Common myeloid progenitor, CD34-positive (primary cell): ENCODE measurements around the gene DDIAS.
"Not testable (repeated sequence)": the region's sequence is repeated elsewhere in the genome, so short reads cannot be mapped to it uniquely, and the experiment has no call there.

ENCODE experiments used
- CTCF ChIA-PET: fragments of 350-600 bp; sonication (Branson Sonifier 250); formaldehyde crosslinking; loops from one replicate; lab custom pipeline; 2021; ENCODE audit warnings: antibody characterized with exemption; lab: Charles Lee
- POLR2A ChIA-PET: fragments of 350-600 bp; sonication (Branson Sonifier 250); formaldehyde crosslinking; loops from one replicate; lab custom pipeline; 2021; ENCODE audit warnings: antibody characterized with exemption; lab: Charles Lee
- DNase-seq, 3 donors: peaks; one replicate each; pipeline versions ENCODE4 v3.0.0 to v3.0.0-alpha.2; 2013
- H3K27ac ChIP-seq, 2 experiments: 1 replicate in 1 of 2; 2 replicates in 1 of 2; pipeline ENCODE4 v1.7.0; 2013; ENCODE audit warnings: inconsistent platforms in 2 of 2, low read length in 2 of 2, mild to moderate bottlenecking in 2 of 2, low read depth in 1 of 2, moderate library complexity in 1 of 2; ENCODE audit not compliant: severe bottlenecking in 2 of 2, insufficient read depth in 1 of 2, poor library complexity in 1 of 2
- H3K27me3 ChIP-seq, 5 experiments: replicated peaks in 2 of 5; 1 replicate in 3 of 5; 2 replicates in 2 of 5; pipeline versions ENCODE4 v1.6.1 to v1.7.0; 2013; ENCODE audit warnings: low read length in 4 of 5, mild to moderate bottlenecking in 2 of 5, moderate library complexity in 2 of 5, inconsistent platforms in 1 of 5; ENCODE audit not compliant: insufficient read depth in 5 of 5, control insufficient read depth in 4 of 5
- H3K36me3 ChIP-seq, 4 experiments: 1 replicate in 2 of 4; 2 replicates in 2 of 4; pipeline versions ENCODE4 v1.6.1 to v1.7.0; 2013; ENCODE audit warnings: low read length in 3 of 4, control low read depth in 1 of 4, mild to moderate bottlenecking in 1 of 4; ENCODE audit not compliant: control insufficient read depth in 4 of 4, insufficient read depth in 4 of 4
- H3K4me1 ChIP-seq, 4 experiments: 1 replicate in 3 of 4; 2 replicates in 1 of 4; pipeline versions ENCODE4 v1.6.1 to v1.7.1; 2013; ENCODE audit warnings: low read length in 3 of 4, mild to moderate bottlenecking in 3 of 4, control low read depth in 1 of 4, inconsistent platforms in 1 of 4, moderate library complexity in 1 of 4; ENCODE audit not compliant: control insufficient read depth in 4 of 4, insufficient read depth in 4 of 4; ENCODE audit errors: control extremely low read depth in 1 of 4
- H3K4me3 ChIP-seq, 7 experiments: 1 replicate in 4 of 7; 2 replicates in 3 of 7; pipeline versions ENCODE4 v1.5.1 to v1.7.0; 2013; ENCODE audit warnings: mild to moderate bottlenecking in 7 of 7, low read length in 6 of 7, moderate library complexity in 6 of 7, inconsistent platforms in 2 of 7, low read depth in 2 of 7, control low read depth in 1 of 7; ENCODE audit not compliant: insufficient read depth in 4 of 7, control insufficient read depth in 1 of 7; ENCODE audit errors: extremely low read depth in 1 of 7
- H3K9me3 ChIP-seq, 5 experiments: 1 replicate in 4 of 5; 2 replicates in 1 of 5; pipeline versions ENCODE4 v1.6.1 to v1.7.1; 2013; ENCODE audit warnings: low read length in 4 of 5, mild to moderate bottlenecking in 2 of 5, inconsistent platforms in 1 of 5, low read depth in 1 of 5, moderate library complexity in 1 of 5; ENCODE audit not compliant: control insufficient read depth in 4 of 5, insufficient read depth in 2 of 5; ENCODE audit errors: control extremely low read depth in 1 of 5
- WGBS: methylation state at CpG from one replicate; pipeline ENCODE4 v1.1.5; 2013; ENCODE audit not compliant: insufficient coverage; 5-methylcytosine and 5-hydroxymethylcytosine counted together

Gene DDIAS

DNA sequence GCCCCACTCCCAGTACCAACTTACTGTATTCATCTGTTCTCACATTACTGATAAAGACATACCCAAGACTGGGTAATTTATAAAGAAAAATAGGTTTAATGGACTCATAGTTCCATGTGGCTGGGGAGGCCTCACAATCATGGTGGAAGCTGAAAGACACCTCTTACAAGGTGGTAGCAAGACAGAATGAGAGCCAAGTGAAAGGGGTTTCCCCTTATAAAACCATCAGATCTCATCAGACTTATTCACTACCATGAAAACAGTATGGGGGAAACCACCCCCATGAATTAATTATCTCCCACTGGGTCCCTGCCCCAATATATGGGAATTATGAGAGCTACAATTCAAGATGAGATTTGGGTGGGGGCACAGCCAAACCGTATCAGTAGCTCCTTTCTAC lies 43.5 kb downstream of the DDIAS start:
- H3K4me1 ChIP-seq, DNase-seq, POLR2A ChIA-PET, H3K27ac ChIP-seq, H3K27me3 ChIP-seq, H3K4me3 ChIP-seq, H3K9me3 ChIP-seq, H3K36me3 ChIP-seq: not testable (repeated sequence)
- CTCF ChIA-PET, result interaction anchor here (1.4 kb wide), 1 partner anchor 249 kb away, joined by 3 read pairs; no protein-coding TSS in a partner anchor
- WGBS, result 83% methylated on average over 1 of the region's 1 CpG

DNA sequence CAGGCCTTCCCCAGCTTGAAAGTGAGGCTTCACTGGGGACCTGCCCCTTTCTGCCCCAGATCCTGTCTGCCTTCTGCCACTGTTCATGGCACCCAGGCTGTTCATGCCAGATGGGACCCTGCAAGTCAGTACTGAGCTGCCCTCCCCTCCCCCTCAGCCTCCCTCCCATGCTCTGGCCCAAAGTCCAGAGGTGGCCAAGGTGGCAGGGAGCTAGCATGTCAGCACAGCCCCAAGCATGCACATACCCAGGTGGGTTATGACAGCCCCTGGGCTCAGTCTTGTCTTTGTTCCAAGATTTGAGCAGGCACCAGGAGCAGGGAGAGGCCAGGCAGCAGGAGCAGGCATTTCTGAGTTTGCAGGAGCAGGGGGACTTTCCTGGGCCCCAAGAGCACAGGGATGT lies 44.1 kb downstream of the DDIAS start:
- Histone ChIP-seq H3K4me3 (no peak overlapping the region), H3K36me3 (no peaks in the 10 kb centered on the region), H3K4me1 (no peaks in the 10 kb centered on the region), H3K27ac (no peak overlapping the region), H3K27me3 (no peaks in the 10 kb centered on the region), H3K9me3 (no peaks in the 10 kb centered on the region)
- ChIA-PET POLR2A (no interaction called here), CTCF (interaction anchor here (1.0 to 1.4 kb wide), 2 partner anchors 8 to 250 kb away, joined by 3 read pairs; no protein-coding TSS in a partner anchor)
- no peak for DNase-seq

DNA sequence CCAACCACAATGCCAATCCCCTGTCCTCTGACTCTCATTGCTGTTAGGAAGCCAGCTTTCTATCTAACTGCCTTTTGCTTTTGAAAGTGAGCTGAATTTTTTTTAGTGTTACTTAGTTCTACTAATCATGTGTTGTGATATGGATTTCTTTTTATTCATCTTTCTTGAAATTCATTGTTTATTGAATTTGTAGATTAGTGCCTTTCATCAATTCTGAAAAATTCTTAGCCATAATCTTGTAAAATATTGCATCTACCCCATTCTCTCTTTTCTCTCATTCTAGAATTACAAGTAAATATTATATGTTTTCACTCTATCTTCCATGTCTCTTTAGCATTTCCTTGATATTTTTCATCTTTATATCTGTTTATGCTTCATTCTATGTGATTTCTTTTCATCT lies 47.8 kb downstream of the DDIAS start:
- no peaks in the 10 kb centered on the region for H3K36me3 ChIP-seq
- H3K4me3 ChIP-seq, result no peak overlapping the region
- H3K4me1 ChIP-seq, result no peaks in the 10 kb centered on the region
- peaks cover 0 to 5% (median 0%) of the 10 kb centered on the region in 5 experiments for H3K9me3 ChIP-seq
- no peaks in the 10 kb centered on the region for H3K27me3 ChIP-seq
- H3K27ac ChIP-seq, result no peak overlapping the region
- DNase-seq, result no peak
- ChIA-PET CTCF (no interaction called here), POLR2A (no interaction called here)

DNA sequence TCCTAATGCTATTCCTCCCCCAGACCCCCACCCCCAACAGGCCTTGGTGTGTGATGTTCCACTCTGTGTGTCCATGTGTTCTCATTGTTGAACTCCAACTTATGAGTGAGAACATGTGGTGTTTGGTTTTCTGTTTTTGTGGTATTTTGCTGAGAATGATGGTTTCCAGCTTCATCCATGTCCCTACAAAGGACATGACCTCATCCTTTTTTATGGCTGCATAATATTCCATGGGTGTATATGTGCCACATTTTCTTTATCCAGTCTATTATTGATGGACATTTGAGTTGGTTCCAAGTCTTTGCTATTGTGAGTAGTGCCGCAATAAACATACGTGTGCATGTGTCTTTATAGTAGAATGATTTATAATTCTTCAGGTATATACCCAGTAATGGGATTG lies 49.0 kb downstream of the DDIAS start:
- H3K4me1 ChIP-seq, DNase-seq, POLR2A ChIA-PET, H3K27me3 ChIP-seq, H3K27ac ChIP-seq, H3K9me3 ChIP-seq, H3K36me3 ChIP-seq, H3K4me3 ChIP-seq, CTCF ChIA-PET: not testable (repeated sequence)
- no CpG with 5 or more reads among the region's 2 CpGs for WGBS

GRCh38 chr11:82955736-82956453 lies 54.4 kb downstream of the DDIAS start:
- WGBS, result 74% methylated on average over 7 of the region's 9 CpGs
- DNase-seq, result peak in 2 of 3 donors; percentile 15 to 46
- H3K9me3 ChIP-seq, H3K27me3 ChIP-seq, H3K27ac ChIP-seq, H3K36me3 ChIP-seq, H3K4me3 ChIP-seq, CTCF ChIA-PET, H3K4me1 ChIP-seq, POLR2A ChIA-PET: not testable (repeated sequence)

GRCh38 chr11:82959987-82960778 lies 58.6 kb downstream of the DDIAS start:
- DNase-seq, result peak in 2 of 3 donors; percentile 14 to 48
- Histone ChIP-seq H3K36me3 (no peaks in the 10 kb centered on the region), H3K4me1 (no peaks in the 10 kb centered on the region), H3K4me3 (no peak overlapping the region), H3K27me3 (no peaks in the 10 kb centered on the region), H3K9me3 (peaks cover 0 to 2% (median 0%) of the 10 kb centered on the region in 5 experiments), H3K27ac (no peak overlapping the region)
- 60% methylated on average over 2 of the region's 5 CpGs for WGBS
- CTCF ChIA-PET, result interaction anchor here (0.6 kb wide), 2 partner anchors 11 to 88 kb away, joined by 3 read pairs; no protein-coding TSS in a partner anchor
- POLR2A ChIA-PET, result no interaction called here

- DNase-seq, result no peak
- no peaks in the 10 kb centered on the region for H3K36me3 ChIP-seq
- H3K27me3 ChIP-seq, result no peaks in the 10 kb centered on the region
- no peak overlapping the region for H3K27ac ChIP-seq
- H3K4me3 ChIP-seq, result no peak overlapping the region
- CTCF ChIA-PET, result interaction anchor here (0.6 kb wide), 2 partner anchors 10 to 88 kb away, joined by 3 read pairs; no protein-coding TSS in a partner anchor
- H3K9me3 ChIP-seq, result peaks cover 0 to 2% (median 0%) of the 10 kb centered on the region in 5 experiments
- 100% methylated on average over 1 of the region's 2 CpGs for WGBS
- POLR2A ChIA-PET, result no interaction called here
- no peaks in the 10 kb centered on the region for H3K4me1 ChIP-seq
These were observed 59.2 kb downstream of the DDIAS start for GRCh38 chr11:82960779-82961143.
